ENCODE measurements around the gene RAB20.

RAB20 gene

GRCh38 chr13:110560601-110561343 lies 750 bp downstream of the RAB20 start:
- DNase-seq (ENCODE audit: low read depth), result no peak
- TF ChIP-seq, protein P1, sequence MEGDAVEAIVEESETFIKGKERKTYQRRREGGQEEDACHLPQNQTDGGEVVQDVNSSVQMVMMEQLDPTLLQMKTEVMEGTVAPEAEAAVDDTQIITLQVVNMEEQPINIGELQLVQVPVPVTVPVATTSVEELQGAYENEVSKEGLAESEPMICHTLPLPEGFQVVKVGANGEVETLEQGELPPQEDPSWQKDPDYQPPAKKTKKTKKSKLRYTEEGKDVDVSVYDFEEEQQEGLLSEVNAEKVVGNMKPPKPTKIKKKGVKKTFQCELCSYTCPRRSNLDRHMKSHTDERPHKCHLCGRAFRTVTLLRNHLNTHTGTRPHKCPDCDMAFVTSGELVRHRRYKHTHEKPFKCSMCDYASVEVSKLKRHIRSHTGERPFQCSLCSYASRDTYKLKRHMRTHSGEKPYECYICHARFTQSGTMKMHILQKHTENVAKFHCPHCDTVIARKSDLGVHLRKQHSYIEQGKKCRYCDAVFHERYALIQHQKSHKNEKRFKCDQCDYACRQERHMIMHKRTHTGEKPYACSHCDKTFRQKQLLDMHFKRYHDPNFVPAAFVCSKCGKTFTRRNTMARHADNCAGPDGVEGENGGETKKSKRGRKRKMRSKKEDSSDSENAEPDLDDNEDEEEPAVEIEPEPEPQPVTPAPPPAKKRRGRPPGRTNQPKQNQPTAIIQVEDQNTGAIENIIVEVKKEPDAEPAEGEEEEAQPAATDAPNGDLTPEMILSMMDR (conservative IDR thresholded peaks at IDR 0.05; ENCODE audit: low read depth, low read length), result no peak
- peak overlapping the region; percentile 81 for H3K4me3 ChIP-seq (ENCODE audit: low read length)

DNA sequence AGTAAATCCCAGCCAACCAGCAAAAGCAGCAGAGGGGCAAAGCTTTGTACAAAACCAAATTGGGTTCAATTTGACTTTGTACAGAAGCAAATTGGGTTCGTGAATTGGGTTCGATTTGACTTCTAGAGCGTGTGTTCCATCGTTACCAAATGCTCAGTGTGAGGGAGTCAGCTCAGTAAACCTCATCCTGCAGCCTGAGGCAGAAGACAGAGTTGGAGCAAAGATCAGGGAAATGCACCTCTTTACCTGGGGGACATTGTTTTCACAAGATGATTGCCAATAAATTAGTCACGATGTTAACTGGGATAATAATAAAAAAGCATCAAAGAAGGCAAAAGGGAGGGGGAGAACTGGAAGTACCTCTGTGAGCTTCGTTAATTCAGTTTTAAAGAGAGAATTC lies 1.5 kb downstream of the RAB20 start:
- DNase-seq (ENCODE audit: low read depth), result no peak
- TF ChIP-seq, protein P1 (conservative IDR thresholded peaks at IDR 0.05; ENCODE audit: low read depth, low read length), result no peak
- H3K4me3 ChIP-seq (ENCODE audit: low read length), result no peak overlapping the region

DNA sequence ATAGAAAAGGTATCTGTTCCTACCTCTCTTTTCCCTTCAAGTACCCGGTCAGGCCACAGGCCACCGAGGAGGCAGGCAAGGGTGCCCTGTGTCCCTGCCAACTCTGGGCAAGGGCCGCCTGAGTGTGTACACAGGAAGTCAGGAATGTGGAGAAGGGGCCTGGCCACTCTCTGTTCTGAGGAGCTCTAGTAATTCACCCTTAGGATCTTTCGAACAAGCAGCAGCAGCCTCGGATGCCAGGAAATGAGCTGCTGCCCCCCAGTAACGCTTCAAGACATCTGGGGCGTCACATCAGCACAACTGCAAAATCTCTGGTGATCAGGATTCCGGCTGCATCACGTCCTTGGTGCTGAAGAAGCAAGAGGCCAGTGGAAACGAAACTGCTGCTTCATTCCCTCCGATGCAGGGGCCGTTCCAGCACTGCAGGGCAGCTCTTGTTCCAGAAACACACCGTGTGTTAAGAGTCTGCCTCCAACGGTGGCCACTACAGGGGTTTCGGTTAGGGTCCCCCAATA lies 2.0 kb downstream of the RAB20 start:
- TF ChIP-seq, protein P1 (conservative IDR thresholded peaks at IDR 0.05; ENCODE audit: low read depth, low read length), result no peak
- no peak overlapping the region for H3K4me3 ChIP-seq (ENCODE audit: low read length)
- no peak for DNase-seq (ENCODE audit: low read depth)

GRCh38 chr13:110557610-110558305 lies 3.8 kb downstream of the RAB20 start:
- DNase-seq (ENCODE audit: low read depth), result no peak
- TF ChIP-seq, protein P1 (conservative IDR thresholded peaks at IDR 0.05; ENCODE audit: low read depth, low read length), result no peak
- H3K4me3 ChIP-seq (ENCODE audit: low read length), result no peak overlapping the region

GRCh38 chr13:110557082-110557481 lies 4.4 kb downstream of the RAB20 start:
- no peak for DNase-seq (ENCODE audit: low read depth)
- H3K4me3 ChIP-seq (ENCODE audit: low read length), result no peak overlapping the region
- TF ChIP-seq, protein P1 (conservative IDR thresholded peaks at IDR 0.05; ENCODE audit: low read depth, low read length), result no peak

DNA sequence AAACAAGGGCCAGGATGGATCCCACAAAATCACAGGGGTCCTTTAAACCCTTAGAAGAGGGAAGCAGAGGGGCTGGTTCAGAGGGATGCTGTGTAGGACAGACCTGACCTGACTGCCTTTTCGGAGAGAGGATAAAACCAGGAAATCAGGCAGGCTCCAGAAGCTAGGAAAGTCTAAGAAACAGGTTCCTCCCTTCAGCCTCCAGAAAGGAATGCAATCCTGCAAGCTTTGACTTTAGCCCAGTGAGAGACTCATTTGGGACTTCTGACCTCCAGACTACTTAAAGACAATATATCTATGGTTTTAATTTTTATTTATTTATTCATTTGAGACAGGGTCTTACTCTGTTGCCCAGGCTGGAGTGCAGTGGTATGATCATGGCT lies 5.3 kb downstream of the RAB20 start:
- DNase-seq (ENCODE audit: low read depth), result no peak
- TF ChIP-seq, protein P1 (conservative IDR thresholded peaks at IDR 0.05; ENCODE audit: low read depth, low read length), result no peak

More for the DNA sequence above, 5.3 kb downstream of the RAB20 start:
- no peak overlapping the region for H3K4me3 ChIP-seq (ENCODE audit: low read length)
